ENCODE measurements around the gene VTI1A. TPM values are rescaled to one million over a fixed set of nuclear protein-coding genes. Genes with fewer than 3 reads are reported as not detected.

VTI1A gene
- total and polyA plus RNA-seq, 9 of the 15 experiments (the other 6 are each of a cell fraction or from before 2014, with no cell fraction given) = 9.3 to 21.4 (median 16.0) TPM

- TF ChIP-seq ID3 (CRISPR knock-in tag; IDR thresholded peaks at IDR 0.05) (no peak), ID3 (tag; IDR thresholded peaks at IDR 0.05) (no peak), MAZ (CRISPR knock-in tag; conservative IDR thresholded peaks at IDR 0.05 in 1 of 2, IDR thresholded peaks at IDR 0.05 in 1 of 2) (no peak), YY1 (IDR thresholded peaks at IDR 0.05; ENCODE audit: borderline replicate concordance in 1 of 3, control insufficient read depth in 1 of 3, extremely low read depth in 1 of 3, insufficient read depth in 3 of 3, insufficient read length in 1 of 3, insufficient replicate concordance in 2 of 3, low read depth in 1 of 3, low read length in 2 of 3) (no peak)
Measured at GRCh38 chr10:112834751-112835181, 387.8 kb downstream of the VTI1A start (continued).

GRCh38 chr10:112835217-112835715 lies 388.3 kb downstream of the VTI1A start:
- Histone ChIP-seq H3K4me2 (ENCODE audit: insufficient read depth, low read length) (no peak overlapping the region), H3K27ac (ENCODE audit: extremely low read depth, low read depth, low read length) (no peak overlapping the region), H3K4me1 (replicated peaks in 1 of 2; ENCODE audit: control insufficient read depth in 2 of 2, insufficient read depth in 2 of 2, low read length in 2 of 2) (no peaks in the 10 kb centered on the region), H4K20me1 (replicated peaks; ENCODE audit: control insufficient read depth, insufficient read depth, low read length) (no peaks in the 10 kb centered on the region), H3K36me3 (ENCODE audit: control insufficient read depth, insufficient read depth, low read length) (no peaks in the 10 kb centered on the region), H3K79me2 (ENCODE audit: control insufficient read depth, insufficient read depth, low read length) (no peaks in the 10 kb centered on the region), H3K9me3 (replicated peaks; ENCODE audit: control insufficient read depth, insufficient read depth, low read depth, low read length) (no peaks in the 10 kb centered on the region), H3K9ac (ENCODE audit: insufficient read depth in 1 of 2, low read depth in 2 of 2, low read length in 2 of 2) (no peak overlapping the region), H3K9me1 (ENCODE audit: control insufficient read depth, insufficient read depth, low read length) (no peaks in the 10 kb centered on the region), H2AFZ (ENCODE audit: low read depth, low read length) (no peak overlapping the region), H3K4me3 (no peak overlapping the region), H3K27me3 (ENCODE audit: control insufficient read depth in 2 of 2, insufficient read depth in 2 of 2, low read length in 2 of 2) (no peaks in the 10 kb centered on the region; a peak in 1 of 5 replicates)
- ChIA-PET POLR2A (no interaction called here), CTCF (ENCODE audit: low intra/inter-chr PET ratio) (no interaction called here)
- in situ Hi-C loops (cut with MboI) = no loop called here
- FAIRE-seq (no peak), ATAC-seq (no peak), DNase-seq (ENCODE audit: extremely low read depth in 1 of 4, low spot score in 3 of 4) (no peak)
- intact Hi-C loops (cut with micrococcal nuclease) = no loop called here
- TF ChIP-seq RBM39 (optimal IDR thresholded peaks at IDR 0.05; ENCODE audit: low read depth, low read length) (no peak), SOX6 (IDR thresholded peaks at IDR 0.05) (no peak), MLX (CRISPR knock-in tag; conservative IDR thresholded peaks at IDR 0.05) (no peak), JUNB (CRISPR knock-in tag; conservative IDR thresholded peaks at IDR 0.05) (no peak), MYC (IDR thresholded peaks at IDR 0.05; ENCODE audit: low read depth, low read length) (no peak), MYC (CRISPR knock-in tag; IDR thresholded peaks at IDR 0.05; ENCODE audit: borderline replicate concordance, low read depth) (no peak), CSDE1 (IDR thresholded peaks at IDR 0.05) (no peak), NR0B1 (IDR thresholded peaks at IDR 0.05; ENCODE audit: partially characterized antibody) (no peak), ZFP1 (CRISPR knock-in tag; IDR thresholded peaks at IDR 0.05) (no peak), ZKSCAN3 (CRISPR knock-in tag; IDR thresholded peaks at IDR 0.05) (no peak), CREB3L1 (IDR thresholded peaks at IDR 0.05; ENCODE audit: borderline replicate concordance, low read depth) (no peak)
- 35% methylated on average over 11 of the region's 11 CpGs for WGBS (ENCODE audit: insufficient coverage, low coverage, missing lambda C conversion rate)
- BruUV-seq (replicated peaks) = no TSS peak

All from K562 (cell line).